ENCODE data around the gene KCTD8.

KCTD8 gene

GRCh38 chr4:44448521-44449461 lies at the start of gene KCTD8:
KCTD8 (minus strand) TSS chr4:44448809.
- peak; percentile 29 to 35 for DNase-seq

DNA sequence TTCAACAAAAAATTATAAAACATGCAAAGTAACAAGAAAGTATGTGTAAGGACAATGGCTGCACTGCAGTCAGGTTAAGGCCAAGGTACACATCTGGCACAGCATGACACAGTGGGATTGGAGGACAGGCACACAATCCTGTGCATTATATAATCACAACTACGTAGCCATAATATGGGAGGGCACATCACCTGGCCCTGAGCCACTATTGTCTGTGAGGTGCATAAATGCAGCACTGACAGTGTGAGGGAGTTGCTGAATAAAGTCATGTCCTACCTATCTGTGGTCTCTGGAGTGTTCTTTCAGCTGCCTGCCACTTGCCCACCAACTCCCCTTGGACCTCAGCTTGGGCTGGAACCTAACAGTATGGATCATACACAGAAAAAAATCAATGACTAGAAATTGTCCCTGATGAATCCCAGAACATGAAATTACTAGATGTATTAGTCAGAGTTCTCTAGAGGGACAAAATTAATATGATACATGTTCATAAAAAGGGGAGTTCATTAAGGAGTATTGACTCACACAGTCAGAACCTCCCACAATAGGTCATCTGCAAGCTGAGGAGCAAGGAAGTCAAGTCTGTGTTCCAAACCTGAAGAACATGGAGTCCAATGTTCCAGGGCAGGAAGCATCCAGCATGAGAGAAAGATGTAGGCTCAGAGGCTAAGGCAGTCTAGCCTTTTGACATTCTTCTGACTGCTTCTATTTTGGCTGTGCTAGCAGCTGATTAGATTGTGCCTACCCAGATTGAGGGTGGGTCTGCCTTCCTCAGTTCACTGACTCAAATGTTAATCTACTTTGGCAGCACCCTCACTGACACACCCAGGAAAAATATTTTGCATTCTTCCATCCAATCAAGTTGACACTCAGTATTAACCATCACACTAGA lies 46.4 kb upstream of the KCTD8 start:
- no peak for DNase-seq

DNA sequence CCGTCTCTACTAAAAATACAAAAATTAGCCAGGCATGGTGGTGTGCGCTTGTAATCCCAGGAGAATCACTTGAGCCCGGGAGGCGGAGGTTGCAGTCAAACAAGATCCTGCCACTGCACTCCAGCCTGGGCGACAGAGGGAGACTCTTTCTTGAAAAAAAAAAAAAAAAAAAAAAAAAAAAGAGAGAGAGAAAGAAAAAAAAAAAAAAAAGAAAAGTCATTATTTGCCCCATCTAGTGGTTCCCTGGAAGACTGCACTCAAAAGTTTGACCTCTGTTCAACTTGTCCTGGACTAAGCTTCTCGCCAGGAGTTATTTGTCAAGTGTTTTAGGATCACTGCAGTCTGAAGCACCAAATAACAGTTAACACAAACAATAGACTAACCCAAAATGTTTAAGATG lies 45.3 kb upstream of the KCTD8 start:
- no peak for DNase-seq

DNA sequence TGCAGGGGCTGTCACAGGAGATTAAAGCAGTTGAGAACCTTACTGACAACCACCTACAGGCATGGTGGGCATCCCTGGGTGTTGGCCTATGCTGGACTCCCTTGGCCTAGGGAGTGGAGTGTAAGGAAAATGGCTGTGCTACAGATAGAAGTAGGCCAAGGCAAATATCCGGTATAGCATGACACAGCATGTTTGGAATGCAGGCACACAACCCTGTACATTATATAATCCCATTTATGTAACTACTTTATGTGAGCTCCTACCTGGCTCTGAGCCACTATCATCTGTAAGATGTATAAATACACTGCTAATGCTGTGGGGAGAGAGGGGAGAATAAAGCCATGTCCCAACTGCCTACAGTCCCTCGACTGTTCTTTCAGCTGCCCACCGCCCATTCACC lies 38.7 kb upstream of the KCTD8 start:
- no peak for DNase-seq

GRCh38 chr4:44479731-44480130 lies 31.1 kb upstream of the KCTD8 start:
- no peak for DNase-seq

GRCh38 chr4:44462259-44462658 lies 13.7 kb upstream of the KCTD8 start:
- DNase-seq, result no peak

GRCh38 chr4:44447563-44448504 lies 775 bp downstream of the KCTD8 start:
- no peak for DNase-seq

DNA sequence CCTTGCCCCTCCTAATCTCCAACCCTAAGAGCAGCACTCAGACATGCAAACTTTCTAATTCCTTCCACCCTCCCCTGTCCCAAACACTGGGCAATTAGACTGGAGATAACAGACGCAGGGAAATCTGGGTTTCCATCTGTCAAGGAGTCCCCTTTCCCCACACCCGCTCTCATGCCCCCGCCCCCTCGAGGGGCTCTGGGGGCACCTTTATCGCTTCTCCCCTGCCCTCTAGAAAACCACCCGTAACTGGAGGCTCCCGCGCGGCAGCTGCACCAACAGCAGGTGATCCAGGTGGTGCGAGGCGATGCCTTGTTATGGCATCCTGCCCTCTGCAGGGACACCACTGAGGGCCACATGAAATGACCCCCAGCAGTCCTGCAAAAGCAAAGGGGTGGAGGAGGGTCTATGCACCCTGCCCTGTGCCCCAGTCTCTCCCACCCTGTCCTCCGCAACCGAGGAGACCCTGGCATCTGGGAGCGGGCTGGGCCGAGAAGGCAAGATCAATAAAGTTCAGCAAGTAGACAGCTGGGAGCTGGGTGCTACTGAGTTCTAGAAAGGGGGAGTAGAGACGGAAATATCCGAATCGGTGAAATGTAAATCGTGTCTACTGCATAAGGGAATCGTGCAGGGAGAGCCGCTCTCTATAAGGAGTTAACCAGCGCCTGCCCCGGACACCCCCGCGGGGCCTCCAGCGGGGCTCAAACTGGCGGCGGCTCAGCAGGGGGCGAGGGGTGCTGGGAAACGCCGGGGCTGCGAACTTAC lies 1.6 kb downstream of the KCTD8 start:
- DNase-seq, result no peak

DNA sequence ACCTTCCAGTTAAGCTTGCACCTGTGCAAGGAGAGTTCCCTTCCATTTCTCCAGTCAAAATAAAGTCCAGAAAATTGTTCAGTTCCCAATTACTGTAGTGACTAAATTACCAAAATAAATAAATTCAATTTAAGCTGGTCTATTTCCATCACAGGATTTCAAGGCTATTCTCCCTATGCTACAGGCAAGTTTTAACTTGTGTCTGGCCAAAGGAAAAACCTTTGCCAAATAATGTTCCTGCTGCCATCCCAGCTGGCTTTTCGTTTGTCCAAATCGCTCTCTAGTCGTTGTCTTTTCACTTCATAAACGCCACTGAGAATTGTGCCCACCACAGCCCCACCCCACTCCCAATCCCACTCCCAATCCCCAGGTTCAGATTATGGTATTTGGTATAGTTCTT lies 2.4 kb downstream of the KCTD8 start:
- DNase-seq, result no peak

DNA sequence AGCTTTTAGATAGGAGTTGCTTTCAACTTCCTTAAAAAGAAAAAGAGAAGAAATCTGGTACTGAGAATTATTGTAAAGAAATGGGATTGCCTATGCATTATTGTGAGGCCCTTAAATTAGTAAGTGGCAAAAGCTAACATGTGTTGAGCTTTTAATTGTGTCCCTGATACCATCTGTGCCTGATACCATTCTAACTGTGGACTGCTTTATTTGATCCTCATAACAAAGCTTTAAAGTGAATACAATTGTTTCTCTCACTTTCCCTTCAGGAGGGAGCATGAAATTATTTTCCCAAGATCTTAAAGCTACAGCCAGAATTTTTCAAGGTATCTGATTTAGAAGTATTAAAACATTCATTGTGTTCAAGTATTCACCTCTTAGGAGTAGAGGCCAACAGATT lies 9.9 kb downstream of the KCTD8 start:
- DNase-seq, result no peak

DNA sequence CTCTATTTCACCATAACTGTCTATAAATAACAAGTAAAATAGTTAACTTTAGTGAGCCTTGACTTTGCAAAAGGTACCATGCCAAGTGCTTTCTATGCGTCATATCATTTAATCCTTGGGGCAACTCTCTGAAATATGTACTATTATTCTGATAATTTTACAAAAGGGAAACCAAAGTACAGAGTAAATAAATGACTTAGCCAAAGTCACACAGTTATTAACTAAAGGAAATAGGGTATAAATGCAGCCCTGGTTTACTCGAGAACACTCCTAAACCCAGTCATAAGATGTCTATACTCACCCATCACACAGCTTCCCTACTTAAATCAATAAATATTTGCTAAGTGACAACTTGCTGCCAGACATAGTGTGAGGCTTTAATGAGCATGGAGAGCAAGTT lies 14.4 kb downstream of the KCTD8 start:
- no peak for DNase-seq

GRCh38 chr4:44425614-44426208 lies 22.9 kb downstream of the KCTD8 start:
- no peak for DNase-seq

- no peak for DNase-seq
Measured at GRCh38 chr4:44422912-44423311, 25.7 kb downstream of the KCTD8 start.

- no peak for DNase-seq
Measured at GRCh38 chr4:44421330-44422065, 27.1 kb downstream of the KCTD8 start.

GRCh38 chr4:44415251-44415650 lies 33.4 kb downstream of the KCTD8 start:
- no peak for DNase-seq

DNA sequence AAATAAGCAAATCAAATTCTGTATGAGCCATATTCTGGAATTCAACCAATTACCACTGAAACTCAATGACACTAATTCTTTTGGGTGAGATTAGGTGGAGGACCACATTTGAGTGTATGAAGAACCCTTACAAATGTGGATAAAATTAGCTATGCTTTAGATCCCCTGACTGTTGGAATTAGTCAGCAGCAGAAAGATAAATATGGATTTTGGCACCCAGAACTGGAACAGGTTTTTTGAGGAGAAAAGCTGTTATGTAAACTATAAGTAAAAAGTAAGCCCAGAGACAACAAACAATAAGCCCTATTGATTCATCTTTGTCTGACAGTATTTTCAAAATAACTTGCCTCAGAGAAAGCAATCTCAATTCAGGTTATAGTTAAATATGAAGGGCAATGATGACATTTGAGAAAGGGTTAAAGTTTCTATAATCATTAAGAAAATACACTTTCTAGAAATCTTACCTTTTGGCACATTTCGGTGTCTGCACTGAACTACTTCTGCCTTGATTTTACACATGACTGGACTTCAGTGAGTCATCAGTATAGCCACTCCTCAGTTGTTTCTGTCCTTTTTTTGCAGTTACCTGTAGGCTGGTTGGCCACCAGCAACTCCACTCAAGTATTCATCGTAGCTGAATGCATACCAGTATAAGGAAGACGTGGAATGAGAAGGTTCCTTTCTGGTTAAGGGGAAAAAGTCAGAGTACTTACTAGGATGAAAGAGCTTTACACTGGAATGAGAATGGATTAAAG lies 80.0 kb downstream of the KCTD8 start:
- DNase-seq, result no peak

GRCh38 chr4:44354172-44354571 lies 94.4 kb downstream of the KCTD8 start:
- no peak for DNase-seq

DNA sequence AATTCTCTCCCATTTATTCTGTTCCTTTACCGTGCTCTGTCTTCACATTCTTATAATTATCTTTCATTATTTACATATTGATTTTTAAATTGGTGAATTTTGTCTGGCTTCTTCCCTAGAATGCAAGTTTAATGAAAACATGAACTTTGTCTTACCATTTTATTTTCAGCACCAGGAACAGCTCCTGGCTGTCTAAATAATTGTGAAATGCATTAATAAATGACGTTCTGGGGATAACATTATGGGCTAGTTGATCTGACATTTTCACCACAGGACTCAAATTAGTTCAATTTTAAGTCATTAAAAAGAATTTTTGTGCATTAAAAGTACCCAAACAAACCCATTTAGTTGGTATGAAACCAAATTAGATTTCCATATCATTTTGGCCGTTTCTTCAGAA lies 97.5 kb downstream of the KCTD8 start:
- no peak for DNase-seq

DNA sequence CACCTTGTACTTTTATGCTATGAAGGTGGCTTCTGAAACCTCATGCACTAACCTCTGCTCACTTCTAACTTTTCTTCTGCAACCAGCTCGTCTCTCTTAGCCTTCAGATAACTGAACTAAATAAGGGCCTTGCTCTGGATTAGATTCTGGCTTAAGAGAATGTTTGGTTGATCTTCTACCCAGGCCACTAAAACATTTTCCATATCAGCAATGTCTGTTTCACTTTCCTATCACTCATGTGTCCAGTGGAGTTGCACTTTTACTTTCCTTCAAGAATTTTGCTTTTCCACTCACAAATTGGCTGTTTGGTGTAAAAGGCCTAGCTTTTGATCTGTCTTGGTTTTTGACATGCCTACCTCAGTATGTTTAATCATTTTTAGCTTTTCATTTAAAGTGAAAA lies 105.8 kb downstream of the KCTD8 start:
- DNase-seq, result no peak

GRCh38 chr4:44326741-44327140 lies 121.9 kb downstream of the KCTD8 start:
- DNase-seq, result no peak

Data from CD4-positive, alpha-beta T cell treated with Interferon alpha-2 for 1 hour (primary cell).